ENCODE data around the gene RCAN3.

Gene RCAN3

DNA sequence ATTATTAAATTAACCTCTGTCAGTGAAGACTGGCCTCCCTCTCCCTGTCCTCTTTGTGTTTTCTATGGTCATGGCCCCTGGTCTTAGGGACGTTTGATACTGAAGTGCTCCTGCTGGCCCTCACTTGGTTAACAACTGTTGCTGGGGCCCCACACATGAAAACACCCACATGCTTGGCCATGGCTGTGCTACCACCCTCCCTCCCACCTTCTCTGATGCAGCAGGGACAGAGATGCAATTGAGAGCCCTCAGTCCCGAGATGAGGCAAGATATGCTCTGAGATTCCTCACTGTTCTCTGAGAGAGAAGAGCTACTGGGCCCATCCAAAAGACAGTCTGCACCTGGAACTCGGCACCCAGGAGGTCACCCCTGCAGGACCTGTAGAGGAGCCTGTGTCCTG lies 86.6 kb downstream of the RCAN3 start:
- no peaks in the 10 kb centered on the region for H3K4me1 ChIP-seq
- no peaks in the 10 kb centered on the region for H3K9me3 ChIP-seq
- H3K27me3 ChIP-seq: peaks cover 5% of the 10 kb centered on the region; the same call in 1 of the 2 replicates
- TF ChIP-seq CTCF (IDR thresholded peaks at IDR 0.05; ENCODE audit: low read depth, low read length): no peak
- DNase-seq: no peak
- no peak overlapping the region for H3K4me3 ChIP-seq (ENCODE audit: low read depth, low read length)
- no peaks in the 10 kb centered on the region for H3K36me3 ChIP-seq
